Measurements from ENCODE around the gene MAGEB2.

The MAGEB2 gene

GRCh38 chrX:30190426-30190825 lies 24.9 kb upstream of the MAGEB2 start:
- no peak for TF ChIP-seq TCF12 (IDR thresholded peaks at IDR 0.05; ENCODE audit: low read depth)
- no peak for TF ChIP-seq EGR1 (IDR thresholded peaks at IDR 0.05)
- TF ChIP-seq YY1 (IDR thresholded peaks at IDR 0.05; ENCODE audit: low read depth) = no peak

- TF ChIP-seq RAD21 (IDR thresholded peaks at IDR 0.05; ENCODE audit: low read depth) = peak; percentile 44; the same call in 1 of the 2 replicates
- TF ChIP-seq FOXM1 (IDR thresholded peaks at IDR 0.05; ENCODE audit: borderline replicate concordance, low read depth) = no peak
- no peak for TF ChIP-seq EP300 (IDR thresholded peaks at IDR 0.05; ENCODE audit: borderline replicate concordance)
- TF ChIP-seq REST (IDR thresholded peaks at IDR 0.05; ENCODE audit: low read depth) = no peak
- TF ChIP-seq MAX (IDR thresholded peaks at IDR 0.05) = no peak
- no peak for TF ChIP-seq CEBPB (IDR thresholded peaks at IDR 0.05)
- no peak for TF ChIP-seq CREB1 (IDR thresholded peaks at IDR 0.05; ENCODE audit: low read depth)
- TF ChIP-seq TEAD4 (IDR thresholded peaks at IDR 0.05) = no peak
Measured at GRCh38 chrX:30196322-30196721, 19.0 kb upstream of the MAGEB2 start.

GRCh38 chrX:30212172-30212571 lies 3.2 kb upstream of the MAGEB2 start:
- TF ChIP-seq YY1 (IDR thresholded peaks at IDR 0.05; ENCODE audit: low read depth) (no peak), NFIC (IDR thresholded peaks at IDR 0.05) (no peak), FOXM1 (IDR thresholded peaks at IDR 0.05; ENCODE audit: borderline replicate concordance, low read depth) (no peak), RAD21 (IDR thresholded peaks at IDR 0.05; ENCODE audit: low read depth) (no peak), CEBPB (IDR thresholded peaks at IDR 0.05) (no peak), ZBTB7A (IDR thresholded peaks at IDR 0.05; ENCODE audit: low read depth) (no peak), TCF12 (IDR thresholded peaks at IDR 0.05; ENCODE audit: low read depth) (no peak), TEAD4 (IDR thresholded peaks at IDR 0.05) (no peak), CREB1 (IDR thresholded peaks at IDR 0.05; ENCODE audit: low read depth) (no peak), TAF1 (IDR thresholded peaks at IDR 0.05; ENCODE audit: low read depth) (no peak), REST (IDR thresholded peaks at IDR 0.05; ENCODE audit: low read depth) (no peak), MAX (IDR thresholded peaks at IDR 0.05) (no peak)

DNA sequence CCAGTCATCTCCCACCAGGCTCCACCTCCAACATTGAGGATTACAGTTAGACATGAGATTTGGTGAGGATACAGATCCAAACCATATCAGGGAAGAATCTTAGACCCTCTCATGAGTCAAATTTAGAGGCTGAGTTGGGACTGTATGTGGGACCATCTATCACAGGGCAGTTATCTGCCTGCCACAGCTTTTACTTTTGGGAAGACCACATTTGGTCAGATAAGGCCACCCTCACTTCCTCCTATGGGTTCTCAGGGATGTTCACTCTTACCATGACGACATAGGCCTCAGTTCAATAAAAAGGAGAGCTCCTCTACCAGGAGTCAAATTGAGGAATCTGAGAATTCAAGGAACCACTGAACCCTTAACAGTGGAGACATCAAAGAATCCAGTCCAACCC lies 2.1 kb downstream of the MAGEB2 start:
- no peak for TF ChIP-seq CEBPB (IDR thresholded peaks at IDR 0.05)
- TF ChIP-seq RAD21 (IDR thresholded peaks at IDR 0.05; ENCODE audit: low read depth) = no peak
- TF ChIP-seq REST (IDR thresholded peaks at IDR 0.05; ENCODE audit: low read depth) = no peak
- no peak for TF ChIP-seq ZBTB7A (IDR thresholded peaks at IDR 0.05; ENCODE audit: low read depth)
- TF ChIP-seq EP300 (IDR thresholded peaks at IDR 0.05; ENCODE audit: borderline replicate concordance) = no peak
- no peak for TF ChIP-seq NFIC (IDR thresholded peaks at IDR 0.05)
- no peak for TF ChIP-seq EGR1 (IDR thresholded peaks at IDR 0.05)
- TF ChIP-seq TEAD4 (IDR thresholded peaks at IDR 0.05) = no peak
- no peak for TF ChIP-seq MAX (IDR thresholded peaks at IDR 0.05)
- no peak for TF ChIP-seq TAF1 (IDR thresholded peaks at IDR 0.05; ENCODE audit: low read depth)
- no peak for TF ChIP-seq CREB1 (IDR thresholded peaks at IDR 0.05; ENCODE audit: low read depth)
- no peak for TF ChIP-seq TCF12 (IDR thresholded peaks at IDR 0.05; ENCODE audit: low read depth)
- TF ChIP-seq, protein P1, sequence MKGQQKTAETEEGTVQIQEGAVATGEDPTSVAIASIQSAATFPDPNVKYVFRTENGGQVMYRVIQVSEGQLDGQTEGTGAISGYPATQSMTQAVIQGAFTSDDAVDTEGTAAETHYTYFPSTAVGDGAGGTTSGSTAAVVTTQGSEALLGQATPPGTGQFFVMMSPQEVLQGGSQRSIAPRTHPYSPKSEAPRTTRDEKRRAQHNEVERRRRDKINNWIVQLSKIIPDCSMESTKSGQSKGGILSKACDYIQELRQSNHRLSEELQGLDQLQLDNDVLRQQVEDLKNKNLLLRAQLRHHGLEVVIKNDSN (IDR thresholded peaks at IDR 0.05) = no peak
- no peak for TF ChIP-seq YY1 (IDR thresholded peaks at IDR 0.05; ENCODE audit: low read depth)
- TF ChIP-seq FOXM1 (IDR thresholded peaks at IDR 0.05; ENCODE audit: borderline replicate concordance, low read depth) = no peak

GRCh38 chrX:30219372-30219771 lies 4.0 kb downstream of the MAGEB2 start:
- TF ChIP-seq RAD21 (IDR thresholded peaks at IDR 0.05; ENCODE audit: low read depth) = no peak
- TF ChIP-seq EP300 (IDR thresholded peaks at IDR 0.05; ENCODE audit: borderline replicate concordance) = no peak
- no peak for TF ChIP-seq FOXM1 (IDR thresholded peaks at IDR 0.05; ENCODE audit: borderline replicate concordance, low read depth)
- TF ChIP-seq TAF1 (IDR thresholded peaks at IDR 0.05; ENCODE audit: low read depth) = no peak
- no peak for TF ChIP-seq REST (IDR thresholded peaks at IDR 0.05; ENCODE audit: low read depth)
- no peak for TF ChIP-seq MAX (IDR thresholded peaks at IDR 0.05)
- no peak for TF ChIP-seq EGR1 (IDR thresholded peaks at IDR 0.05)
- TF ChIP-seq NFIC (IDR thresholded peaks at IDR 0.05) = no peak
- TF ChIP-seq CEBPB (IDR thresholded peaks at IDR 0.05) = no peak
- TF ChIP-seq YY1 (IDR thresholded peaks at IDR 0.05; ENCODE audit: low read depth) = no peak
- TF ChIP-seq ZBTB7A (IDR thresholded peaks at IDR 0.05; ENCODE audit: low read depth) = no peak
- TF ChIP-seq, protein P1 (IDR thresholded peaks at IDR 0.05) = no peak
- no peak for TF ChIP-seq CREB1 (IDR thresholded peaks at IDR 0.05; ENCODE audit: low read depth)

Data from Ishikawa (cell line).